NCI-H128 (cell line): ENCODE data around the gene FCGR1A.
A peak's percentile ranks its signal among the peaks of the same experiment; 100 is the strongest.
"Not testable (repeated sequence)": the region's sequence is repeated elsewhere in the genome, so short reads cannot be mapped to it uniquely, and the experiment has no call there.

Experiments
- DNase-seq: peaks from one replicate; lab custom pipeline; 2025; ENCODE audit not compliant: unreplicated experiment; lab: John Stamatoyannopoulos, UW

The FCGR1A gene

DNA sequence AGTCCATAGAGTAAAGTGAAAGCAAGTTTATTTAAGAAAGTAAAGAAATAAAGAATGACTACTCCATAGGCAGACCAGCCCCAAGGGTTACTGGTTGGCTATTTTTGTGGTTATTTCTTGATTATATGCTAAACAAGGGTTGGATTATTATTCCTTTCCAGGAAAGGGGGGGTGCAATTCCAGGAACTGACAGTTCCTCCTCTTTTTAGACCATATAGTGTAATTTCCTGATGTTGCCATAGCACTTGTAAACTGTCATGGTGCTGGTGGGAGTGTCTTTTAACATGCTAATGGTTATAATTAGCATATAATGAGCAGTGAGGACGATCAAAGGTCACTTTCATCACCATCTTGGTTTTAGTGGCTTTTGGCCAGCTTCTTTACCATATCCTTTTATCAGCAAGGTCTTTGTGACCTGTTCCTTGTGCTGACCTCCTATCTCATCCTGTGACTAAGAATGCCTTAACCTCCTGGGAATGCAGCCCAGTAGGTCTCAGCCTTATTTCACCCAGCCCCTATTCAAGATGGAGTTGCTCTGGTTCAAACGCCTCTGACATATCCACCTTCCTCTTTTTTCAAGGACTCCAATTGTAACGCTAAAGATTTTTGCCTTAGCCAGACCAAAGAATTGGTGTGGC lies 6.9 kb upstream of the FCGR1A start:
- DNase-seq, result not testable (repeated sequence)

DNA sequence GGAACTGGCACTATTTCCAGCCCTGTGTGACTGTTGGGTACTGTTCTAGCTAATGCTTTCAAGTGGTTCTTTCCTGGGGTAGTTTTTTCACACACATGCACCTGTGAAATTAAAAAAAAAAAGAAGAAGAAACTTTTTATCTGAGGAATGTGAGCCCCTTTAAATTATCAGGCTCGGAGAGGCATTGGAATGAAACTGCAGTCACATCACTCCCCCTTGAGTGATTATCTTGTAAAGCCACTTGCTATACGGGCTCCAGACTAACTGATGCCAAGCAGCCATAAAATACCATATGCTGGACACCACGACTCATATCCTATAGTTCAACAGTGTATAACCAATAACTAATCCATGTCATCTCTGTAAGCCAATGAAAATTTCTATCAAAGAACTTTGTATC lies 5.4 kb upstream of the FCGR1A start:
- DNase-seq, result not testable (repeated sequence)

DNA sequence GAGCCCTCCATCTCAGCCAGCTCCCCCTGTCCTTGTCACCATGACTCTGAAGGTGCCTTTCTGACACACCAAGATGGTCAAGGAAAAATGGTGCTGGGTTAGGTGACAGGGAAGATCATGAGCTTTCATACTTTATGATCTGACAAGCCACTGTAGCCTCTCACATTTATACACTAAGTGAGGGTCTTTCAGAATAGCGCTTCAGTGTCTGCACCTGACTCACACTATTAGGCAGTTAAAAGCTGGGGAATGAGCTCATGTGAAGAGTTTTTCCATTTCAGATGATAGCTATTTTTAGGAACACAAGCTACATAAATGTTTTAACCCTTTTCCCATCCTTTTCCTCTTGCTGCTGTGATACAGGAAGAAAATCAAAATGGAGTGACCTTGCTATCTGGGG lies 4.2 kb upstream of the FCGR1A start:
- not testable (repeated sequence) for DNase-seq

DNA sequence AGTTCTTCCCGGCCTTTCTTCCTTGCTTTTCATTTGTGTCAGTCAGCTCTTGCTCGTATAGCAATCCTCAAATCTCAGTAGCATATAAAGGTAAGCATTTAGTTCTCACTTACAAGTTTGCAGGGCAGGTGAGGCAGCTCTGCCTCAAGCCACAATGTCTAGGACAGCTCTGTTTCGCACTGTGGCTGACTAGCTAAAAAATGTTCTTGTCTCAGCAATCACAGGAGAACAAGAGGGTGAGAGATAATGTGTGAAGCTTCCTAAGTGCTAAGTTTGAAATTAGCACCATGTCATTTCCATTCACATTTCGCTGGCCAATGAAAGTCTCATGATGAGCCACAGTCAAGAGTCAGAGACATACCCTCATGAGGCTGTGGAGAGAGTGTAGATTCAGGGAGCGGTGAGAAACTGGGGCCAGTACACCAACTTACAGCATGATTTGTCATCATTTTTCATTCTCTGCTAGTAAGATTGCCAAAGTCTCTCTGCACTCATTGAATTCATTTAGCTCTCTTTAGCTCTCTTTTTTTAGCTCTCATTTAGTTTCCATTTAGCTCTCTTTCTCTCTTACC lies 995 bp upstream of the FCGR1A start:
- not testable (repeated sequence) for DNase-seq

DNA sequence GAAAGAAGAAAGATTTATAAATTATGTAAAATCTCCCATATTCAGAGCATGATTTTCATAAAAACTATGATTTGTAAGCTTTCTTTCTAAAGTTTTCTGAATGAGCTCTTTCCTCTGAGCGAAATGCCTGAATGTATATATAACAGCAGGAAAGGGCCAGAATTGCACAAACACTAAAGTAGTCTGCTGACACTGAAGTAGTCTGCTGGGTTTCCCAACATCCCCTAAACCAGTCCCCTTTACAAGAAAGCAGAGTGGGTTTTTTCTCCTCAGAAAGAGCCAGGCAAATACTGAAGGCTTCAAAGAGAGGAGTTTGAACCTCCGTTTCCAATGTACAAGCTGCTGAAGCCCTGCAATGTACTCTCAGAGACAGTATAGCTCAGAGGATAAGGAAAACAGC lies 795 bp downstream of the FCGR1A start:
- not testable (repeated sequence) for DNase-seq

DNA sequence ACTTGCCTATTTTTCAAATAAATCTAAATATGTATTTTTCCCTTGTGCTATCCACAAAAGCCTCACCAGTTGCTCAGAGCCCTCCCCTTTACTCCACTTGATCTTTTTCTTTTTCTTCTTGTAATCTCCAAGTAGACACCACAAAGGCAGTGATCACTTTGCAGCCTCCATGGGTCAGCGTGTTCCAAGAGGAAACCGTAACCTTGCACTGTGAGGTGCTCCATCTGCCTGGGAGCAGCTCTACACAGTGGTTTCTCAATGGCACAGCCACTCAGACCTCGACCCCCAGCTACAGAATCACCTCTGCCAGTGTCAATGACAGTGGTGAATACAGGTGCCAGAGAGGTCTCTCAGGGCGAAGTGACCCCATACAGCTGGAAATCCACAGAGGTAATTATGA lies 1.4 kb downstream of the FCGR1A start:
- DNase-seq, result not testable (repeated sequence)

DNA sequence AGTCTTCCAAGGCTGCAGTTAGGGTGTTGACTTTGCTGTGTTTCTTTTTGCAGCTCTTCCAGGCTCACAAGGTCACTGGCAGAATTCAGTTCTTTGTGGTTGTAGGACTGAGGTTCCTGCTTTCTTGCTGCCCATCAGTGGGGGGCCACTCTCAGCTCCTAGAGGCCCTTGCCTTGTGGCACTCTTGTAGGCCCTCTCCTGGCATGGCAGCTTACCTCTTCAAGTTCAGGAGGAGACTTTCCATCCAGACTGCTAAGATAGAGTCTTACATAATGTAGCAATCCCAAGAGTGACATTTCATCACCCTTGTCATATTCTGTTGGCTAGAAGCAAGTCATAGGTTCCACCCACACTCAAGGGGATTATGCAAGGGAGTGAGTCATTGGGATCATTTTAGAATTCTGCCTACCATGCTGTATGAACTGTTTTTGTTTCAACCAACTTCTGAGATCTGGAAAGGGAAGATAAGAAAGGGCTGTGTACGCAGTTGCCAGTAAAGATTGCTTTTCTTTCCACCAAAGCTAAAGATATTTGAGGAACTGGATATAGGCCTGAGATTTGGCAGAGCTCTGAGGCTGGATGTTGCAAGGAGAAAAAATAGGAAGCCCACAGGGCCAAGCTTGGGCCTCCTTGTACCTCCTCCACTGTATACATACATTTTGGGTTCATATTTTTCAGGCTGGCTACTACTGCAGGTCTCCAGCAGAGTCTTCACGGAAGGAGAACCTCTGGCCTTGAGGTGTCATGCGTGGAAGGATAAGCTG lies 5.4 kb downstream of the FCGR1A start:
- DNase-seq, result not testable (repeated sequence)

DNA sequence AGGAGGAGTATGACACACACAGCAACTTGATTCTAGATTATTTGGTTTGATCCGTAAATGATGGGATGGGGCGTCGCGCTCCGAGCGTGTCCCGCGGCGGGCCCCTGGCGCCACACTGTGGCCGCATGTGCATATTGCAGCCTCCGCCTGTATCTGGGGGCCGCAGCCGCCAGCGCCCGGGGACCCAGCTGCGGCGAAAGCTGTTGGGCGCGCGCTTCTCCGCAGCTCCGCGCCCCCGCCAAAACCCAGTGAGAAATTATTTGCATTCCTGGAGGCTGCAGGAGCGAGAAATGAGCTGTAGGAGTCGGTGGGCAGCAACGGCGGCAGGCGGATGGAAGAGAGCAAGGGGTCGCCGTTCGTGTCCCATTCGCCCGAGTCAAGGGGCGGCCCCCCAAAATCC lies 10.0 kb downstream of the FCGR1A start:
- DNase-seq, result not testable (repeated sequence)

DNA sequence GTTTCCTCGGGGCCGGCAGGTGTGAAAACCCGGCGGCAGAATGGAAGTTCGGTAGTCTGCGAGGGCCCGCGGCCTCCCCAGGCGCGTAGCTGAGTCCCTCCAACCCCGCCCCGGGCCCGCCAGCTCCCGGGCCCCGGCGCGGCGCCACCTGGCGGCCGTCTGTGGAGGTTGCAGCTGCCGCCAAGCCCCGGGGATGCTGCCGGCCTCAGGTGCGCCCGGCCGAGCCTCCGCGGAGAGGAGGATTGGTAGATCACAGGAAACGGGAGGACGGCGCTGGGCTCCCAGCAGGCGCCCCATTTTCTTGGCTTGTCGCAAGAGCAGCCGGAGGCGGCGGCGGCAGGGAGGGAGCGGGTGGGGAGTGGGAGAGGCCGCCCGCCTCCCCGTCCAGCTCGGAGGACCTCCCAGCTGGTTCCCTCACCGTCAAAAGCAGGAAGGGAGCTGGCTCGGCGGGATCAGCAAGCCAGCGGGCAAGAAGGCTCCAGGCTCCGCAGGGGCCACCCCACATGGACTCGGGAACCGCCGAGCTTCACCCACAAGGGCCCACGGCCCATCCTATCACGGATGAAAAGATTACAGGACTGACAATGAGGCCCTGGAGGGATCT lies 10.5 kb downstream of the FCGR1A start:
- peak; percentile 23 for DNase-seq

DNA sequence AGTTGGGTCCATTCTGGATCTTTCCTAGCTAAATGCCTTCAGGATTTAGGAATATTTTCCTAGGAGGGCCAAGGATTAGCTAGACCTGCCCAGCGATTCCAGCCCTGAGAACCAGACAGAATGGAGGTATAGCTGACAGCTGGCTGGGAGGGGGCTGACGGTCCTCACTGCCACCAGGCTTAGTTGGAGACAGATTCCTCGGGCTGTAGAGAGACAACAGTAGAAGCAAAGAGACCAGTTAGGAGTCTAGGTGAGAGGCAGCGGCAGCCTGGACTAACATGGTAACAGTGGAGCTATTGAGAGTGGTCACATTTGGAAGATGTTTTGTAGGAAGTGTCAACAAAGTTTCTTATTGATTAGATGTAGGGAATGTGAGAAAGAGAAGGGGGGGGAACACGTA lies 11.4 kb downstream of the FCGR1A start:
- DNase-seq, result not testable (repeated sequence)

DNA sequence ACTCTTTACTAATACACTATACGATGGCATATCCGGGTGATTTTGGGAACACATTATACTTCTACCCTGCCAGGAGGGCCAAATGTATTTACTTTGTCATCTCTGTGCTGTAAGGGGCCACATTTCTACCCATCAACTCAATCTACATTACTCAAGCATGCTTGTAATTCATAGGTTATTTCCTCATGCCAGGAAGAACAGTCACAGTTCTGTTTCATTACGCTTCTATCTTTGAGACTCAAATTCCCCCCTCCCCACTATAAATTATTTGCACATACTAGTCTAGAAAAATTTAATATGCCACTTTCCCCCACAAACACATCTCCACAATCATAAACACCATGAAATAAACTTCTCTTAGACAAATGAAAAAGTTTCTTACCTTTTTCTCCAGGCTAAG lies 19.1 kb downstream of the FCGR1A start:
- DNase-seq, result not testable (repeated sequence)

DNA sequence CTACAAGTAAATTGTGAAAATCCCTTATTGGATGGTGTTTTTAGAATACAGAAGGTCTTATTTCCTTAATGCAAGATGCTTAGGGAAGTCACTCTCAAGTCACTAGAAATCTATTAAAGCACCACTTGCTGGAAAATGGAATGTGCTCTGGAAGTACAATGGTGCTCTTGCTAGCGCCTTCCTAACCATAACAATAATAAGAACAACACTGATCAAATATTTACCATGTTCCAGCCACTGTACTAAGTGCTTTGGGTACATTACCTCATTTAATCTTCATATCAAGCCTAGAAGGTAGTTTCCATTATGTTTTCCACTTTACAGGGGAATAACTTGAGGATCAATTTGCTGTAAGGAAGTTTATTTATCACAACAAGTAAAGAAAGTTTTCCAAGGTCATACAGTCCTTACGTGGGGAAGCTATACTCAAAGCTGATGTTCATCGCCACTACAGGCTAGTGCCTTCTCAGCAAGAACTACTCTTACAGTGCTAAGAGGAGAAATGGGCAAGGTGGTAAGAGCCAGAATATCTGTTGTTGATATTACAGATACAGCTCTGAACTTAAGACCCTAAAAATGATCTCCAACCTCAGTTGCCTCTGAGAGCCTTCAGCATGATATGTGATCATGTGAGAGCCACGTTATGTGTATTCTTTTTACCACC lies 22.1 kb downstream of the FCGR1A start:
- not testable (repeated sequence) for DNase-seq

DNA sequence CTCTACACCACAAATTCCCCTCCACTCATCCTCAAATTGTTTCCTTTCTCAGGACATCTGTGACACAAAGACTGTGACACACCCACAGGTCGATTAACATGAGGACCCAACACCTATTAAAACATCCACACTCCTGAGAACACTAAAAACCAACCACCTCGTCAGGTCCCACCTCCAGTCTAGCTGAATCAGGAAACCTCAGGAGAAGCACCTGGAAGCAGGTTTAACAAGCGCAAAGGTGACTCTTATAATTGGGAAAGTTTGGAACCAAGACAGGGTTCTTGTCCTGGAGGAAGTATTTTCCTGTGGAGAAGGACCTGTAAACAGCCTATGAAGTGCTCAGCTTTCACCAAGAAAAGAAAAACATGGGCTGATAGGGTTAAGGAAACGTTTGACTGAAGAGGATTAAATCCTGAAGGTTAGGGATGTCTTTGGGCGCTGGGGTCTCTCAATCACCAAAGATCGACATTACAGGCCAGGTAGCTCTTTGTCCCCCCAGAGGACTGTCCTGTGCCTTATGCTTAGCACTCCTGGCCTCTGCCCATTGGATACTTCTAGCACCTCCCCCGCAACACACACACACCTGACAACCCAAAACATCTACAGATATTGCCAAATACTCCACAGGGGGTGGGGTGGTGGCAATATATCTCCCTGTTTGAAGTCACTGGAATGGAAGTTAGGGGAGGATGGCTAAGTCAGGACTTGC lies 28.4 kb downstream of the FCGR1A start:
- not testable (repeated sequence) for DNase-seq

DNA sequence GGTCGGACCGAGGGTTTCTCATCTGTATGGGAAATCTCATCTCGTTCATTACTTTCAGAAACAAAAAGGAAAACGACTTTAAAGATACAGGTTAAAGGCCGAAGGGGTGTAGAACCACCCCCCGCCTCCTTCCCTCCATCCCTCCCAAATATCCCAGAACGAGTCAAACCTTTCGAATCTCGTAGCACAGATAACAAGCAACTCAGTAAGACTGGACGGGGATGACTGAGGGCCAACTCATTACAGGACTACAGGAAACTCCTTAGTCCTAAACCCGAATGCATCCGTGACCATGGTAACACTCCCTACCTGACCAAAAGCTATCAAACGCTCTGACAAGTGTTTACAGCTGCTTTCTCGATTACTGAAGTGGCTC lies 29.0 kb downstream of the FCGR1A start:
- not testable (repeated sequence) for DNase-seq

DNA sequence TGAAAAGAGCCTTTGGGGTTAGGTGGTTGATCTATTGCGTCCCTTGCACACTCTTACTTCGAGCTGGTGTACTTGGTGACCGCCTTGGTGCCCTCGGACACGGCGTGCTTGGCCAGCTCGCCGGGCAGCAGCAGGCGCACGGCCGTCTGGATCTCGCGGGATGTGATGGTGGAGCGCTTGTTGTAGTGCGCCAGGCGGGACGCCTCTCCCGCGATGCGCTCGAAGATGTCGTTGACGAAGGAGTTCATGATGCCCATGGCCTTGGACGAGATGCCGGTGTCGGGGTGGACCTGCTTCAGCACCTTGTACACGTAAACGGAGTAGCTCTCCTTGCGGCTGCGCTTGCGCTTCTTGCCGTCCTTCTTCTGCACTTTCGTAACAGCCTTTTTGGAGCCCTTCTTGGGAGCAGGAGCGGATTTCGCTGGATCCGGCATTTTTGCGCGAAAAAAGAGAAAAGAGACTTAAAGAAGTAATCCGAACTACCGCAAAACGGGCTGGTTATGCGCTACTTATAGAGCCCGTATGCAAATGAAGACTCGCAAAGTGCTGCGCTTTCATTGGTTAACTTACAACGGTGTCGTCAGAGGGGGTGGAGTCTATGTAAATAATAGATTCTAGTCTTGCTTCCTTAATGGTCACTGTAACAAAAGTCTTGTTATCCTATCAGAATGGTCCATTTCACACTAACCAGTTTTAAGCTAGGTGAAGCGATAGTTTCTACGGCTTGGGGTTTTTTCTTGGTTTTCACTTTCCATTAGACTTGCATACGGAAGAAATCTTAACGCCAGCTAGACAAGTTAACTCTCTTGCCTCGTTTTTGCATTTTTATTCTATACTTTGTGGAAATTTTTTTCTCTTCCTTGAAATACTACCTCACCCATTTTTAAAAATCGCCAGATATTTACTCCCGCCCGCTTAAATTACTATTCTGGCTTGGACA lies 29.7 kb downstream of the FCGR1A start:
- peak; percentile 85 for DNase-seq

DNA sequence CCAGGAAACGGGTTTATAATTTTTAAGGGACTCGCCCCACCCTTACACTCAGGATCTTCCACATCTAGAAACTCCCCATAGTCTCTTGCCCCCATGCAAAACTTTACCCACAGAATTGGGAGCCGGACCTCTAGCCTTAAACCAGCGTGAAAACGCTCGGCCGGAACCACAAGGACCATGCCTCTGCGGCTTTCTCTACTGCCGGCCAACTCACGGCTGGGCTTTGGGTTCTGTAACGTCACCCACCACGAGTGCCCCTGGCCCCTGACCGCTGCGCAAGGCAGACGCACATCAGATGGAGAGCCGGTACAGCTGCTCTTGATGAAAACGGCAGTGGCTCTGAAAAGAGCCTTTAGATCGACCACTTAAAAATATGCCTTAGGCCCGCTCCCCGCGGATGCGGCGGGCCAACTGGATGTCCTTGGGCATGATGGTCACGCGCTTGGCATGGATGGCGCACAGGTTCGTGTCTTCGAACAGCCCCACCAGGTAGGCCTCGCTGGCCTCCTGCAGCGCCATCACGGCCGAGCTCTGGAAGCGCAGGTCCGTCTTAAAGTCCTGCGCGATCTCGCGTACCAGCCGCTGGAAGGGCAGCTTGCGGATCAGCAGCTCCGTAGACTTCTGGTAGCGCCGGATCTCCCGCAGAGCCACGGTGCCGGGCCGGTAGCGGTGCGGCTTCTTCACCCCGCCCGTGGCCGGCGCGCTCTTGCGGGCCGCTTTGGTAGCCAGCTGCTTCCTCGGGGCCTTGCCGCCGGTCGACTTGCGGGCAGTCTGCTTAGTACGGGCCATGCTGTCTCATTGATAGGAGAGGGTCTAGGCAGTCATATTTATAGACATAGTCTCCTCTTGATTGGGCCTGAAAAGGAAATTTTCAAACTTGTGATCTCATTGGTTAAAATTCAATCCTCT lies 30.7 kb downstream of the FCGR1A start:
- DNase-seq, result peak; percentile 36

DNA sequence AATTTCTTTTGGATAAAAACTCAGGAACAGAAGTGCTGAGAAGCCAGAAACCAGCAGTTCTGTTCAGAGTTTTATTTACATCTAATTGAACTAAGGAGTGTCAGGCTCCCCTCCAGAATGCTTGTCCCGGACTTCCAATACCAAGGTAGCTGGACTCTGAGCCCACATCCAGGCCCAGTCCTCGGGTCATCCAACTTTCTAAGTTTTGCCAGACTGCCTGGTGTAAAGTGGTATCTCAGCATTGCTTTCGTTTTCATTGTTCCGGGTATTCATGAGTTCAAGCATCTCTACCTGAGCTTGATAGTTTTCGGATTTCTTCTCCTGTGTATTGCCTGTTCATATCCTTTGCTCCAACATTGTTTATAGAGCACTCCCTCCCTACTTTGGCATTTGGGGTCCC lies 37.9 kb downstream of the FCGR1A start:
- DNase-seq, result not testable (repeated sequence)

DNA sequence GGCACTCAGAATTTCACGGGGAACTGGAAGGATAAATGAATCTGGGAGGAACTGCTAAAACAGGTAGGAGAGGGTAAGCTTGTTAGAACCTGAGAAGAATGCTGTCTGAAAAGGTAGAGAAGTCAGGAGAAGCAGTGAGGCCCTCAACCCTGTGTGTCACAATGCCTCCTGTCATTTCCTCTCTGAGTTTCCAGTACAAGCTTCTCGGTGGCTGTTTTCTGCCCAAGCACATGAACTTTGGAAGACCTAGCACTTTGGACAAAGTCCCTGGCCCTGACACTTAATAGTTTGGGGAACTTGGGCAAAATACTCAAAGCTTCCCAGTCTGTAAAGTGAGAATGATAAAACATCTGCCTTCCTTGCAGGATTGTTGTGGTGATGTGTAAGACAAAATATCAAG lies 44.1 kb downstream of the FCGR1A start:
- DNase-seq, result not testable (repeated sequence)
